HG02981 (cell line): ENCODE results near the gene SRGAP1.
"Not testable (repeated sequence)": the region's sequence is repeated elsewhere in the genome, so short reads cannot be mapped to it uniquely, and the experiment has no call there.

Experiments
- ATAC-seq: cut with Tn5 transposase; IDR thresholded peaks from one replicate; pipeline ENCODE4 v1.9.1; 2021; ENCODE audit warnings: mild to moderate bottlenecking, moderate library complexity; ENCODE audit not compliant: unreplicated experiment

The SRGAP1 gene

DNA sequence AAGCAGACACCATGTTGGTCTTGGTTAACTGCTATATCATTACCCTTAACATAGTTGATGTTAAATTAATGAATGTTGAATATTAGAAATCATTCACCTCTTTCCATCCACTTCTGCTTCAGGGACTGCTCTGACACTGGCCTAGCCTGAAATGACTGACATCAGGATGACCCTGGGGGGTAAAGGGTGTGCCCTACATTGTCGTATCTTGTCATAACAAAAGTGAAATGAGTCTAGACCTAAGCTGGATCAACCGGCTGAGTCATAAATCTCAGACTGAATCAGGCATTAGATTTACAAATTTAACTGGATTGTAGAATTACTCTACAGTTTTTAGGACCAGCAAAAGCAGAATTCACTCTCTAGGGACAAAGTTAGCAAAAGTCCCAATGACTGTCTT, 342.3 kb downstream of the SRGAP1 start:
- ATAC-seq: peak; percentile 89

DNA sequence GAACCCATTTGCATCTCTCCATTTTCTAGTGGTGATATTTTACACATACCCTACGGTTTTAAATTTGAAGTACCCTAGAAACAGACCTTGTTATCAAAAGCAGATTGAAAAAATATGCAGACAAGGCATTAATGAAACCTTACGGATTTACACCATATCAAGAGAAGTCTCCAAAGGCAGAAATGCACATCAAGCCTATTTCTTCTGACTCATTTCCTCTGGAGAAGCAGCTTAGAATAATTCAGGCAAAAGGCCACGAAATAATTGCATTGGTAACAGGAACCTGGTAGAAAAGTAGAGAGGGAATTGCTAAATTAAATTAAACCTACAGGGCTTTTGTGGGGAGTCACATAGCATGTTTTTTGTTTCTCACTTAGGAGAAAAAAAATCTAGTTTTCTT, 342.9 kb downstream of the SRGAP1 start:
- no peak for ATAC-seq

DNA sequence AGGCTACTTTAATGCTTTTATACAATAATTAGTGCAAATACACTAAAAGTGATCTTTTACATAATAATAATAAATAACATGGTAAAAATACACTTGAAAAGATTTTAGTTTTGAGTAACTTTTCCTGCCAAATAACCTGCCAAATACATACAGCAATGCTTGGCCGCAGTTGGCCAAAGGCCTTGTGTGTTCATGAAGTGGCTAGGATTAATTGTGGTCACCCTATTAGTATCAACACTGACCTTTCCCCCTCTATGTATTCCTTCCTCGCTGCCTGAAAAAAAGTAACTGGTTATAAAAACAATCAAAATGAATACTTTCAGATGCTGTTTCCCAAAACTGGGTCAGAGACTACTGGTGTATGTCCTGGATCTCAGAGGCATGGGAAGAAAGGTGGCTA, 343.3 kb downstream of the SRGAP1 start:
- ATAC-seq: no peak

DNA sequence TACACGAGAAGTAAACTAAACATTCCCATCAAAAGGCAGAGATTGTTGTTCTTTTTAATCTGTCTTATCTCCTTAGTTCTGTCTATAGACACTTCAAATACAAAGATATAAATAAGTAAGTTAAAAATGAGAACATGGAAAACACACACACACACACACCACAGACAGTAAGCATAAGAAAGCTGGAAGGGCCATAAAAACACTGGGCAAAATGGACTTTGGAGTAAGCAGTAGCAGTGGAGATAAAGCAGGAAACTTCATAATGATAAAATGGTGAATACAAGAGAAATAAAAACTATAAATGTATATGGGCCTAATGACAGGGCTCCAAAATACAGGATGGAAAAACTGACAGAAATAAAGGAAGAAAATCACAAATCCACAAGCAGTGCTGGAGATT, 345.0 kb downstream of the SRGAP1 start:
- no peak for ATAC-seq

DNA sequence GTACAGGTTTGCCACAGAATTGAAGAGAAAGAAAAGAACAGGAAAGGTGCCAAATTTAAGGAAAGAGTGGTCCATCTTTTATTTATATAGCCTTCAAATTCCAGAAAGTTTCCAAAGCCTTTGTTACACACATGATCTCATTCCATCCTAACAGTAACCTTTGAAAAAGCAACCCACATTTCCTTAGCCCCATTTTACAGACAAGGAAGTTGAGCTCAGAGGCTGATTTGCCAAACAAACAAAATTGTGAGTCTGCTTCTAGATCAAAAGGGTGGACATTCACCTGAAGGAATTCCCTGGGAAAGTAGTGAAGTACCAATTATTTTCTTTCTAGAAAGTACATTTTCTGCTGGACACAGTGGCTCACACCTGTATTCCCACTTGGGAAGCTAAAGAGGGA, 345.6 kb downstream of the SRGAP1 start:
- no peak for ATAC-seq

DNA sequence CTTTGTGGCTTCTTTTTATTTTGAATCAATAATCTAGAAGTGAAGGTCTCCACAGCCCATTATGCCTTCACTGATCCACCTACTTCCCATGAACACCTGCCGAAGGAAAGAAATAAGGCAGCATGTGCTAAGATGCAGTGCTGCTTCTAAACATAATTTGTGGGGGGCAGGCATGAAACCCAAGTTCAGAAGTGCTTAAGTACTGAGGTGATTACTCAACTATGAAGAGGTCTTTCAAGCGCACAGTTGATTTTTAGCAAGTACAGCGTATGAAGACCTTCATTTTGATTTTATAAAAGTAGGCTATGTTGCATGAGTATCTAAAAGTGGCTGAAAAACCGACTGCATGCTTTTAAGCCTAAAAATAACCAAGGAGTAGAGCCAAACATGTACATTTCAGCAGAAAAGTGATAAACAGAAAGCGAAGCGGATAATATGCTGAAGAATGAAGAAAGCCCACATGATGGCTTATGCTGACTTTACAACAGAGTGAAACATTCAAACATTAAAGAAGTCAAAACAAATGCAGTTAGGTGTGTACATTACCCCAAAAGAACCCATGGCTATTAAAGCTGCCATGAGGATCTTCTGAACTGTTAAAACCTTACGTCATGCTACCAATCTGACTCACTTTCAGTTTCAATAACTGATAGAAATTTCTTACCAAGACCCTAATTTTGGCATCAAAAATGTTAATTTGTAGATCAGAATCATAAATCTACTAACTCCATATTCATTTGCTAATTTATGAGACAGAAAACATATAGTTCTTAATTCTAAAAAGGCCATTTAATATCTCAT, 348.3 kb downstream of the SRGAP1 start:
- peak; percentile 96 for ATAC-seq

DNA sequence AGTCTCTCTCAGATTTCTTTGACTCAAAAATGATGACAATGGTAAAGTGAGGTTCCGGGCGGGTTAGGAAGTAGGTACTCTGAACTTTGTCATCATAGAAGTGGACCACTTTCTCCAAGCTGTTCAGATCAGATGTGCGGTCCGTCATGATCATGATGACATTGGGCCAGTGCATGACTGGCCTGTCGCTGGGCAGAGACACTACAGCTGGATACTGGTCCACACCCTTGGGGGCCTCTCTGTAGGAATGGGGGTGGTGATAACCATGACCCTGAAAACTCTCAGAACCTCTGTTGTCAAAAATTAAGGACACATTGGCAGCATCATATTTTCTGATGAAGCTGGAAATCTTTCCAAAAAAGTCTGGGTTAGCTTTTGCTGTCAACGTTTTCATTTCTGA, 349.4 kb downstream of the SRGAP1 start:
- no peak for ATAC-seq

DNA sequence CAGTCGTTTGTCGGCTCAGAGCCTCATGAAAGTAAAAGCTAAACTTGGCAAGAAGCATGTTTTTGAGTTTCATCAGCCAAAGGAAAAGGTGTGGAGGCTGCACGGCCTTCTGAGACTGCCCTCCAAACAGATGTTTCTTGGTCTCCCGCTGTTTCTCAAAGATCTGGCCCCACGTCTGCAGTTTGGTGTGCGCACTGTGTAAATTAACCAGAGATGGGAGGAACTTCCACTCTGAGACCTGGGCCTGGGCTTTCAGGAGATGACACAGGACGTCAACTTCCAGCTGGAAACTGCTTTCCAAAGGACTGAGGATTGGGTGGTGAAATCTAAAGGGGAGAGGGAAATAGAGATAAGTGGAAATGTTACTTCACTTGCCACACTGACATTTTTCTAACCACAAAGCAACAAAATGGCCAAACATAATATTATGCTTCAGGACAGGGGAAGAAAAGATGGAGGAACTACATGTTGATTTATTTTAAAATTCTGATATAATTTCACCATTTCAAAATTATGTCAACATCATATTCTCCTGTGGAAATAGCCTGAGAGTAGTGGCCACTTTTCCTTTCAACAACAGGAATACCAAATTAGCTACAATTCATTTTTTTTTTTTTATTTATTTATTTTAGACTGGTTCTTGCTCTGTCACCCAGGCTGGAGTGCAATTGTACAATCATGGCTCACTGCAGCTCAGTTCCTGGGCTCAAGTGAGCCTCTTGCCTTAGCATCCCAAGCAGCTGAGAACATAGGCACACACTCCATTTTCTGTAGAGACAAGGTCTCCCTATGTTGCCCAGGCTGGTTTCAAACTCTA, 350.0 kb downstream of the SRGAP1 start:
- no peak for ATAC-seq

DNA sequence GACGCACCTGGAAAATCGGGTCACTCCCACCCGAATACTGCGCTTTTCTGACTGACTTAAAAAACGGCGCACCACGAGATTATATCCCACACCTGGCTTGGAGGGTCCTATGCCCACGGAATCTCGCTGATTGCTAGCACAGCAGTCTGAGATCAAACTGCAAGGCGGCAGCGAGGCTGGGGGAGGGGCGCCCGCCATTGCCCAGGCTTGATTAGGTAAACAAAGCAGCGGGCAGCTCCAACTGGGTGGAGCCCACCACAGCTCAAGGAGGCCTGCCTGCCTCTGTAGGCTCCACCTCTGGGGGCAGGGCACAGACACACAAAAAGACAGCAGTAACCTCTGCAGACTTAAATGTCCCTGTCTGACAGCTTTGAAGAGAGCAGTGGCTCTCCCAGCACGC, 351.3 kb downstream of the SRGAP1 start:
- not testable (repeated sequence) for ATAC-seq

DNA sequence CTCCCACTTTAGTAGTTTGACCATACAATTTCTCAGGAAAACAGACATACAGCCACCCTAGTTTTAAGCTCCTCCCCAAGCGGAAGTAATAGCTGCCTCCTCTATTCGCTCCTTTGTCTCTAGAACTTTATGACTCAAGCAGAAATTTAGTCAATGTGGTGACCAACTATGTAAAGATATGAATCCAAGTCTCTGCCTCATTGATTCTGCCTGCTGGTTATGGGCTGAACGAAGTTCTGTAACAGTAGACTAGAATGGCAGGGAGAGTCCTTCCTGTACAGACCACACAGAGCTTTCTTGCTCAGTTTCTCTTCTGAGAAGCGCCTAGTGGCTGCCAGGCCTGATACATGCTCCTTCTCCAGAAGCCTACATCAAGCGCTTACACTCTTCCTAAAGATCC, 358.5 kb downstream of the SRGAP1 start:
- no peak for ATAC-seq

DNA sequence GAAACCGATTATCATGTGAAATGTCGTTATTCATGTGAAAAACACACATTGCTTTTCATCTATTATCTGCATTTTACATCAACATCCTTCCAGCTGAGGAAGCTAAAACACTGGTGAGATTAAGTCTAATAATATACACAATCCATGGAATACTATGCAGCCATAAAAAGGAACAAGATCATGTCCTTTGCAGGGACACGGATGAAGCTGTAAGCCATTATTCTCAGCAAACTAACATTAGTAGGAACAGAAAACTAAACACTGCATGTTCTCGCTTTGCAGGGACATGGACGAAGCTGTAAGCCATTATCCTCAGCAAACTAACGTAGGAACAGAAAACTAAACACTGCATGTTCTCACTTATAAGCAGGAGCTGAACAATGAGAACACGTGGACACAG, 359.3 kb downstream of the SRGAP1 start:
- no peak for ATAC-seq

DNA sequence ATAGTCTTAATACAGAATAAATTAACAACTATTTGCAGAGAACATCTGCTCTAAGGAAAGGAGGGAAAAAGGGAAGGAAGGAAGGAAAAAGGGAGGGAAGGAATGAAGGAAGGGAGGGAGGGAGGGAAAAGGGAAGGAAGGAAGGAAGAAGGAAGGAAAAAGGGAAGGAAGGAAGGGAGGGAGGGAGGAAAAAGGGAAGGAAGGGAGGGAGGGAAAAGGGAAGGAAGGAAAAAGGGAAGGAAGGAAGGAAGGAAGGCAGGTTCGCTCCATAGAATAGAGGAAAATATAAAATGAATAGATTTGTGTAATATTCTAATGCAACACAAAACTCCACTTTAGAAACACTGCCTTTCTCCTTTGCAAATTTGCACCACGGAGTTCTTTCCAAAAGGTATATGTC, 361.0 kb downstream of the SRGAP1 start:
- ATAC-seq: no peak

DNA sequence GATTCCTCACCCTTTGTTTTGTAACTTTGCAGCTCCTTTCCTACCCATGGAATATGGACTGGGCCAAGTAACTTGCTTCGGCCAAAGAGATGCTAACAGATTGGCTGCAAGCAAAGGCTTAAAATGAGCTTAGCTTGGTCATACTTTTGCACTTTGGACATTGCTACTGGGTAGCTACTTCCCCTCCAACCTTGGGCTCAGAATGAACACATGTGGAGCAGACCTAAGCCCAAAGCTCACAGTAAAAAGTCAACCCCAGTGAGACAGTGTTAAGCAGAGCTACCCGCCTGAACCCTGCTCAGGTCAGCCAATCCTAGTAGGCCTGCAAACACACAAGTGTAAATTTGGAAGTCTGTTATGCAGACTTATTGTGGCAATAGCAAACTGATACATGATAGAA, 363.0 kb downstream of the SRGAP1 start:
- no peak for ATAC-seq
